ENCODE results near the gene MAML3.

Gene MAML3

GRCh38 chr4:139921429-139922184, 232.4 kb downstream of the MAML3 start:
- no peak for DNase-seq (ENCODE audit: low spot score)

GRCh38 chr4:139920486-139921002, 233.4 kb downstream of the MAML3 start:
- DNase-seq (ENCODE audit: low spot score) = no peak

- no peak for DNase-seq (ENCODE audit: low spot score)
These were observed 234.5 kb downstream of the MAML3 start for GRCh38 chr4:139919521-139919920.

- DNase-seq (ENCODE audit: low spot score) = no peak
These were observed 235.0 kb downstream of the MAML3 start for GRCh38 chr4:139919004-139919403.

- no peak for DNase-seq (ENCODE audit: low spot score)
These were observed 235.4 kb downstream of the MAML3 start for GRCh38 chr4:139918591-139918990.

- DNase-seq (ENCODE audit: low spot score) = no peak
These were observed 236.1 kb downstream of the MAML3 start for GRCh38 chr4:139917896-139918295.

GRCh38 chr4:139916041-139916440, 237.9 kb downstream of the MAML3 start:
- DNase-seq (ENCODE audit: low spot score) = no peak

GRCh38 chr4:139915037-139915436, 238.9 kb downstream of the MAML3 start:
- no peak for DNase-seq (ENCODE audit: low spot score)

- no peak for DNase-seq (ENCODE audit: low spot score)
These were observed 239.9 kb downstream of the MAML3 start for GRCh38 chr4:139913995-139914598.

- no peak for DNase-seq (ENCODE audit: low spot score)
These were observed 240.5 kb downstream of the MAML3 start for GRCh38 chr4:139913398-139913990.

GRCh38 chr4:139912445-139912844, 241.5 kb downstream of the MAML3 start:
- DNase-seq (ENCODE audit: low spot score) = no peak

- DNase-seq (ENCODE audit: low spot score) = no peak
These were observed 243.9 kb downstream of the MAML3 start for GRCh38 chr4:139910106-139910505.

GRCh38 chr4:139908636-139909437, 245.1 kb downstream of the MAML3 start:
- no peak for DNase-seq (ENCODE audit: low spot score)

- DNase-seq (ENCODE audit: low spot score) = no peak
These were observed 246.8 kb downstream of the MAML3 start for GRCh38 chr4:139907001-139907809.

GRCh38 chr4:139905489-139905888, 248.5 kb downstream of the MAML3 start:
- DNase-seq (ENCODE audit: low spot score) = no peak

GRCh38 chr4:139904406-139904805, 249.6 kb downstream of the MAML3 start:
- no peak for DNase-seq (ENCODE audit: low spot score)

GRCh38 chr4:139903845-139904244, 250.1 kb downstream of the MAML3 start:
- DNase-seq (ENCODE audit: low spot score) = no peak

- DNase-seq (ENCODE audit: low spot score) = no peak
These were observed 251.4 kb downstream of the MAML3 start for GRCh38 chr4:139902321-139903320.

- no peak for DNase-seq (ENCODE audit: low spot score)
These were observed 252.3 kb downstream of the MAML3 start for GRCh38 chr4:139901531-139902320.

Measured in COLO829 (cell line).